Sigmoid colon (tissue), 7 donors: ENCODE data around the gene GALNT18. TPM values are rescaled to one million over a fixed set of nuclear protein-coding genes. Genes with fewer than 3 reads are reported as not detected.

ENCODE experiments used
- DNase-seq: peaks from one replicate; pipeline ENCODE4 v3.0.0-alpha.2; 2019
- H3K27ac ChIP-seq, 4 donors: fragments of 200-600 bp; sonication (generic); one replicate each; pipeline ENCODE4 v1.5.1; 2016 to 2019; ENCODE audit warnings: mild to moderate bottlenecking in 1 of 4
- H3K27me3 ChIP-seq, 3 donors: fragments of 200-600 bp; sonication (generic); one replicate each; pipeline ENCODE4 v1.5.1; 2019; ENCODE audit warnings: mild to moderate bottlenecking in 1 of 3
- H3K36me3 ChIP-seq, 4 donors: fragments of 200-600 bp; sonication (generic); one replicate each; pipeline ENCODE4 v1.5.1; 2016 to 2019
- H3K4me1 ChIP-seq, 4 donors: fragments of 200-600 bp; sonication (generic); one replicate each; pipeline ENCODE4 v1.5.1; 2017 to 2019
- H3K4me3 ChIP-seq, 4 donors: fragments of 200-600 bp; sonication (generic); one replicate each; pipeline ENCODE4 v1.5.1; 2017 to 2019; ENCODE audit warnings: mild to moderate bottlenecking in 2 of 4, moderate library complexity in 1 of 4
- H3K9me3 ChIP-seq, 4 donors: fragments of 200-600 bp in 3 of 4; sonication (generic) in 3 of 4; one replicate each; pipeline versions ENCODE4 v1.5.1 to v1.6.1; 2013 to 2019
- EP300 ChIP-seq, 4 donors: sonication (generic); formaldehyde crosslinking; IDR thresholded peaks; one replicate each; pipeline ENCODE4 v1.6.1; 2017; ENCODE audit warnings: antibody characterized with exemption in 4 of 4
- POLR2A ChIP-seq, 2 donors: fragments of 450-650 bp; IDR thresholded peaks; one replicate each; pipeline ENCODE4 v1.6.1; 2016; ENCODE audit warnings: antibody characterized with exemption in 2 of 2, mild to moderate bottlenecking in 2 of 2, moderate library complexity in 2 of 2
- POLR2AphosphoS5 ChIP-seq, 4 donors: sonication (generic); formaldehyde crosslinking; IDR thresholded peaks; one replicate each; pipeline ENCODE4 v1.6.1; 2017; ENCODE audit warnings: antibody characterized with exemption in 4 of 4
- WGBS, 2 donors: extraction: QIAGEN DNeasy Blood & Tissue Kit; methylation state at CpG; one replicate each; pipeline ENCODE4 v1.1.7; 2013; 5-methylcytosine and 5-hydroxymethylcytosine counted together
- intact Hi-C: fragments of 100-400 bp; cut with DNase I; formaldehyde crosslinking; loops from one replicate; pipeline ENCODE4 v1.15.1; 2023
- polyA plus RNA-seq, 3 donors: library from polyadenylated mRNA; stranded (reverse); fragments of 200-250 nt; gene quantifications; one replicate each; pipeline ENCODE4 v1.2.3, GENCODE V29; 2013
- total RNA-seq, 4 donors: library from RNA; depleted of rRNA; stranded (reverse); fragments of >200 nt; gene quantifications; one replicate each; pipeline ENCODE4 v1.1.0, GENCODE V29; 2016
- TF ChIP-seq, protein P1 (sequence below), 4 experiments: fragments of 450-650 bp in 3 of 4; fragments of 200-600 bp in 1 of 4; IDR thresholded peaks; one replicate each; pipeline ENCODE4 v1.5.1; 2016 to 2019; ENCODE audit warnings: antibody characterized with exemption in 4 of 4, mild to moderate bottlenecking in 3 of 4, moderate library complexity in 2 of 4
- donor health status: healthy with polysubstance abuse.
- donor health status: Bipolar disorder and iron deficiency.
- donor health status: healthy.

GALNT18 gene
- total and polyA plus RNA-seq, 7 donors: 0.92 to 48.6 (median 34.9) TPM

DNA sequence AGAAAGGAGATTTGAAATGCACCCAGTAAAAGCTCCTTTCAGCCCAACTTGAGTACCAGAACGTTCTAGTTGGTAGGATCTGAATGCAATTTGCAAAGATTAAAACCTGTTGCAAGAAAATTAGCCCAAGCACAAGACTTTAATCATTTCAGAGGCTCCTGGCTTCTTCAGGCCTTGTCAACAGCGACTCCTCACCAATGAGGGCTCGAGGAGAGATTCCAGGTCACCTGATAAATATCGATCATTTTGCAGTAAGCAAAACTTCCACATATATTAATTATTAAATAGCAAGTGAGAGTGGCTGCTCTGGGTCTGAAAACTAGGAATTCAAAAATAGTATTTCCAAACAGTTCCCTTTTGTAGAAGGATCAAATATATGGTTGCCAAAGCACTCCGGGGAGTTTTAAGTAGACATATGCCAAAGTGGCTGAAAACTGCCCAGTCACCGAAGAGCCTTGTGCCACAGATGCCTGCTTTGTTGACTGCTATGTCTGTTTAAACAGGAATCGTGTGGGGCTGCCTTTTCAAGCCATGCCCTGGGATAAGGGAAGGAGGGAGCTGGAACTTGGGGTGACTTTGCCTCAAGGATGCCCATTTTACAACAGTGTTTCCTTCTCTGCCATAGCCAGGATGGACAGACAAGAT is 332.7 kb downstream of the GALNT18 start:
- 86% methylated on average over 7 of the region's 7 CpGs for WGBS, 2 donors

DNA sequence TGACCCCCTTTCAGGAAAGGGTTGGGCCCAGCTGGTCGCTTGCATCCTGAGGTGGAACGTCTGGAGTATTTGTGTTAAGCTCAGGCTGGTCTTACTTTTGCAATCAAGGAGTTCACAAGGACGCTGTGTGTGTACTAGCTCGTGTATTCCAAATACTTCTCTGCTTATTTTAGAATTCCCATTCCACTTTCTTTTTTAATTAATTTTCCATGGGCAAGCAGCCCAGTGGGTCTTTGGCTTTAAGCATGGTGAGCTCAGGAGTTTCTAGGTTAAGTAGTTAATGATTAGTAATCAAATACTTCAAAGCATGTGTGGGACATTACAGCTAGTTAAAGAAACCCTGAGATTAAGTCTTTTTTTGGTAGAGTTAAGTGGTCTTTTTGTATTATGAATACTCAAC is 337.3 kb downstream of the GALNT18 start:
- 59 to 74% methylated on average over 4 of the region's 4 CpGs for WGBS, 2 donors
- H3K36me3 ChIP-seq: peaks cover 0 to 9% (median 0%) of the 10 kb centered on the region in 4 donors
- TF ChIP-seq POLR2AphosphoS5 (IDR thresholded peaks at IDR 0.05): no peak
- TF ChIP-seq, protein P1, sequence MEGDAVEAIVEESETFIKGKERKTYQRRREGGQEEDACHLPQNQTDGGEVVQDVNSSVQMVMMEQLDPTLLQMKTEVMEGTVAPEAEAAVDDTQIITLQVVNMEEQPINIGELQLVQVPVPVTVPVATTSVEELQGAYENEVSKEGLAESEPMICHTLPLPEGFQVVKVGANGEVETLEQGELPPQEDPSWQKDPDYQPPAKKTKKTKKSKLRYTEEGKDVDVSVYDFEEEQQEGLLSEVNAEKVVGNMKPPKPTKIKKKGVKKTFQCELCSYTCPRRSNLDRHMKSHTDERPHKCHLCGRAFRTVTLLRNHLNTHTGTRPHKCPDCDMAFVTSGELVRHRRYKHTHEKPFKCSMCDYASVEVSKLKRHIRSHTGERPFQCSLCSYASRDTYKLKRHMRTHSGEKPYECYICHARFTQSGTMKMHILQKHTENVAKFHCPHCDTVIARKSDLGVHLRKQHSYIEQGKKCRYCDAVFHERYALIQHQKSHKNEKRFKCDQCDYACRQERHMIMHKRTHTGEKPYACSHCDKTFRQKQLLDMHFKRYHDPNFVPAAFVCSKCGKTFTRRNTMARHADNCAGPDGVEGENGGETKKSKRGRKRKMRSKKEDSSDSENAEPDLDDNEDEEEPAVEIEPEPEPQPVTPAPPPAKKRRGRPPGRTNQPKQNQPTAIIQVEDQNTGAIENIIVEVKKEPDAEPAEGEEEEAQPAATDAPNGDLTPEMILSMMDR (IDR thresholded peaks at IDR 0.05): no peak
- no peak for TF ChIP-seq EP300 (IDR thresholded peaks at IDR 0.05)
- TF ChIP-seq POLR2A (IDR thresholded peaks at IDR 0.05): no peak
- no peaks in the 10 kb centered on the region for H3K27me3 ChIP-seq
- no peaks in the 10 kb centered on the region for H3K9me3 ChIP-seq
- H3K4me1 ChIP-seq: no peaks in the 10 kb centered on the region
- intact Hi-C loops: no loop called here
- peak; percentile 4 for DNase-seq
- H3K27ac ChIP-seq: no peak overlapping the region
- no peak overlapping the region for H3K4me3 ChIP-seq

More for the DNA sequence above, 332.7 kb downstream of the GALNT18 start:
- H3K4me1 ChIP-seq: peaks cover 0 to 3% (median 0%) of the 10 kb centered on the region in 4 donors
- TF ChIP-seq EP300 (IDR thresholded peaks at IDR 0.05) (no peak), POLR2A (IDR thresholded peaks at IDR 0.05) (no peak)
- DNase-seq: peak; percentile 48
- H3K9me3 ChIP-seq: no peaks in the 10 kb centered on the region
- H3K27me3 ChIP-seq: no peaks in the 10 kb centered on the region
- intact Hi-C loops: no loop called here
- no peak overlapping the region for H3K4me3 ChIP-seq
- H3K36me3 ChIP-seq: peaks cover 0 to 21% (median 0%) of the 10 kb centered on the region in 4 donors
- no peak overlapping the region for H3K27ac ChIP-seq

DNA sequence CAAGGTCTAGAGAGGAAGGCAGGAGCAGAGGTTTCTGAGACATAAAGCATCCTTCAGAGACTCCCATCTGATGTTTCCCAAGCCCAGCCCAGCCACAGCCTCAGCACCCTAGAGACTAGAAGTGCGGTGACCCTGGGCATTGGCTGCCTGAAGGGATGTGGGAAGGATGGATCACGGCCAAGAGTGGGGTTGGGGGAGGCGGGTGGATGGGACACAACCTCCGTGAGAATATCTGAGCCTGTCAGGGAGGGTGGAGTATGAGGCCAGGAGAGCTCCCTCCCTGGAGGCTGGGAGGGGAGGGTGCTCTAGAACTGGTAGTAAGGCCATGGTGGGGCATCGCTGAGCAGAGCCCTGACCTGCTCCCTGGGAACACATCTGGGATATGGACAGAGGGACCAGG is 340.2 kb downstream of the GALNT18 start:
- intact Hi-C loops: no loop called here
- Histone ChIP-seq H3K36me3 (peaks cover 0 to 9% (median 0%) of the 10 kb centered on the region in 4 donors), H3K27ac (no peak overlapping the region), H3K4me3 (no peak overlapping the region), H3K4me1 (no peaks in the 10 kb centered on the region), H3K27me3 (no peaks in the 10 kb centered on the region), H3K9me3 (no peaks in the 10 kb centered on the region)
- WGBS, 2 donors: 81 to 82% methylated on average over 5 of the region's 5 CpGs
- peak; percentile 51 for DNase-seq
- TF ChIP-seq POLR2AphosphoS5 (IDR thresholded peaks at IDR 0.05): no peak
- TF ChIP-seq, protein P1 (IDR thresholded peaks at IDR 0.05): no peak
- no peak for TF ChIP-seq EP300 (IDR thresholded peaks at IDR 0.05)
- no peak for TF ChIP-seq POLR2A (IDR thresholded peaks at IDR 0.05)

DNA sequence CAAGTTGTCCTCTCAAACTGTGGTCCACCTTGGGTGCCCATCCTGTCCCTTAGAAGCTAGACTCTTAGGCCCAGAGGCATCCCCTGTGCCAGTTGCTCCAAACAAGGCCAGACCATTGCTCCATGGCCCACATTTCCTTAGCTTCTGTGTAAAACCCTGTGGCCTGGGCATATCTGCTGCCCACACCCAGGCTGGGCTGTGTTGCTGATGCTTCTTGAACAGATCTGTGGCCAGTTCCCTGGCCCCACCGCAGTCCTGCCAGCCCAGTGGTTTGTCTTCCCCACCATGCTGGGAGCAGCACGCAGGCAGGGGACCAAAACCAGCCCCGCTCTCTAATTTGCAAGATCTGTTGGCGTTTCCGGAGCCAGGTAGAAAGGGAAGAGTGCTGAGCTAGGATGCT is 341.0 kb downstream of the GALNT18 start:
- intact Hi-C loops: no loop called here
- peaks cover 0 to 9% (median 0%) of the 10 kb centered on the region in 4 donors for H3K36me3 ChIP-seq
- H3K27me3 ChIP-seq: no peaks in the 10 kb centered on the region
- TF ChIP-seq POLR2AphosphoS5 (IDR thresholded peaks at IDR 0.05): no peak
- TF ChIP-seq, protein P1 (IDR thresholded peaks at IDR 0.05): no peak
- no peak for TF ChIP-seq EP300 (IDR thresholded peaks at IDR 0.05)
- TF ChIP-seq POLR2A (IDR thresholded peaks at IDR 0.05): no peak
- 94 to 97% methylated on average over 5 of the region's 5 CpGs for WGBS, 2 donors
- H3K4me3 ChIP-seq: no peak overlapping the region
- H3K9me3 ChIP-seq: no peaks in the 10 kb centered on the region
- no peak for DNase-seq
- no peaks in the 10 kb centered on the region for H3K4me1 ChIP-seq
- no peak overlapping the region for H3K27ac ChIP-seq

DNA sequence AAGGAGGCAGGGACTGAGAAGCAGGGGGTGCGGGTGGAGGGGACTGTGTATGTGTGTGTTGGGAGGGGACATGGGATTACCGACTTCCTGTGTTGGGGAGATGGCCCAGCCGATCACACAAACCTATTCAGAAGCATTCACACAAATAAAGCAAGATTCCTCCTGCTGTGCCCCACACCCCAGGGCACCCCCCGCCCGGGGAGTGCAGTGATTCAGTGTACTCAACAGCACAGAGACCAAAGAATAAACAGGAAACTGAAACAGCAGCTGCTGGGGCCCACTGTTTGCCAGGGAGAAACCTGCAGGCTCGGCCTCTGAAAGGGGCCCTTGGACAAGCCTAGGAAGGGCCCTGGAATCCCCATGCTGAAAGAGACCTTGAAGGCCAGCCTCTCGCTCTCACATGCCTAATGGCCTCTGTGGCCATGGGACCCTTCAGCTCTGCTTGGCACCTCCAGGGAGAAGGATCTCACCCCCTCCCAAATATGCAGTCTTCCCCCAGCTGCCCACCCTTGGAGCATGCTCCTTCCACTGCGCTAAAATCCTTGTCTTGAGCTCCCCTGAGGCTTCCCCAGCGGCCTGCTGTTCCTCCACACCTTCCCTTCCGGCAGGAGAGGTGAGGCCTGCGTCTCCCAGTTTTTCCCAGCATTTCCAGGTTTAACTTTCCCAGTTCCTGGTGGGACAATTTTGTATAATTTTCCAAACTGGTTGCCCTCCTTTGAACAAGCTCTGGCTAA is 341.7 kb downstream of the GALNT18 start:
- no peak overlapping the region for H3K4me3 ChIP-seq
- intact Hi-C loops: no loop called here
- H3K27me3 ChIP-seq: no peaks in the 10 kb centered on the region
- H3K4me1 ChIP-seq: no peaks in the 10 kb centered on the region
- peak; percentile 49 for DNase-seq
- TF ChIP-seq EP300 (IDR thresholded peaks at IDR 0.05) (no peak), POLR2A (IDR thresholded peaks at IDR 0.05) (no peak), POLR2AphosphoS5 (IDR thresholded peaks at IDR 0.05) (no peak)
- TF ChIP-seq, protein P1 (IDR thresholded peaks at IDR 0.05): no peak
- WGBS, 2 donors: 56 to 70% methylated on average over 11 of the region's 11 CpGs
- H3K27ac ChIP-seq: no peak overlapping the region
- H3K9me3 ChIP-seq: no peaks in the 10 kb centered on the region
- peaks cover 0 to 9% (median 0%) of the 10 kb centered on the region in 4 donors for H3K36me3 ChIP-seq
